HEK293 (cell line): ENCODE results near the gene FSCN2.

Experiments
- BCL6B ChIP-seq: fragments of 450-650 bp; formaldehyde crosslinking; IDR thresholded peaks from 2 replicates; pipeline ENCODE4 v1.5.1; 2017; ENCODE audit warnings: missing biosample characterization, missing genetic modification characterization
- FEZF1 ChIP-seq: fragments of 450-650 bp; formaldehyde crosslinking; IDR thresholded peaks from 2 replicates; pipeline ENCODE4 v1.5.1; 2016; ENCODE audit warnings: missing biosample characterization, missing genetic modification characterization
- GFI1B ChIP-seq: fragments of 450-650 bp; formaldehyde crosslinking; IDR thresholded peaks from 2 replicates; pipeline ENCODE4 v1.5.1; 2016; ENCODE audit warnings: missing biosample characterization, missing genetic modification characterization
- HIC1 ChIP-seq: fragments of 450-650 bp; formaldehyde crosslinking; IDR thresholded peaks from 2 replicates; pipeline ENCODE4 v1.5.1; 2016; ENCODE audit warnings: missing biosample characterization, missing genetic modification characterization
- KLF10 ChIP-seq: fragments of 450-650 bp; IDR thresholded peaks from 2 replicates; pipeline ENCODE4 v1.5.1; 2018; ENCODE audit warnings: missing biosample characterization, mild to moderate bottlenecking, missing genetic modification characterization
- KLF8 ChIP-seq: fragments of 450-650 bp; formaldehyde crosslinking; IDR thresholded peaks from 2 replicates; pipeline ENCODE4 v1.5.1; 2016; ENCODE audit warnings: missing biosample characterization, missing genetic modification characterization
- PBX3 ChIP-seq: sonication (generic); formaldehyde crosslinking; IDR thresholded peaks from 2 replicates; pipeline ENCODE4 v1.8.1; 2022; ENCODE audit warnings: mild to moderate bottlenecking, moderate library complexity, missing genetic modification reagents
- SCRT2 ChIP-seq: fragments of 450-650 bp; formaldehyde crosslinking; IDR thresholded peaks from 2 replicates; pipeline ENCODE4 v1.5.1; 2016; ENCODE audit warnings: missing biosample characterization, missing genetic modification characterization
- ZEB2 ChIP-seq: fragments of 450-650 bp; formaldehyde crosslinking; IDR thresholded peaks from 2 replicates; pipeline ENCODE4 v1.5.1; 2016; ENCODE audit warnings: missing biosample characterization, missing genetic modification characterization
- ZNF146 ChIP-seq: fragments of 450-650 bp; formaldehyde crosslinking; IDR thresholded peaks from 2 replicates; pipeline ENCODE4 v1.5.1; 2016; ENCODE audit warnings: missing biosample characterization, missing genetic modification characterization
- ZNF175 ChIP-seq: fragments of 450-650 bp; formaldehyde crosslinking; IDR thresholded peaks from 2 replicates; pipeline ENCODE4 v1.5.1; 2016; ENCODE audit warnings: missing biosample characterization, missing genetic modification characterization
- ZNF211 ChIP-seq: fragments of 450-650 bp; formaldehyde crosslinking; IDR thresholded peaks from 2 replicates; pipeline ENCODE4 v1.5.1; 2016; ENCODE audit warnings: low read depth, missing biosample characterization, missing genetic modification characterization
- ZNF292 ChIP-seq: fragments of 450-650 bp; formaldehyde crosslinking; IDR thresholded peaks from 2 replicates; pipeline ENCODE4 v1.5.1; 2016; ENCODE audit warnings: low read depth, missing biosample characterization, missing genetic modification characterization, borderline replicate concordance
- ZNF473 ChIP-seq: fragments of 450-650 bp; formaldehyde crosslinking; IDR thresholded peaks from 2 replicates; pipeline ENCODE4 v1.5.1; 2017; ENCODE audit warnings: missing biosample characterization, missing genetic modification characterization
- ZNF514 ChIP-seq: fragments of 450-650 bp; formaldehyde crosslinking; IDR thresholded peaks from 2 replicates; pipeline ENCODE4 v1.5.1; 2016; ENCODE audit warnings: missing biosample characterization, missing genetic modification characterization
- ZNF518A ChIP-seq: fragments of 450-650 bp; formaldehyde crosslinking; conservative IDR thresholded peaks from 2 replicates; pipeline ENCODE4 v1.5.1; 2016; ENCODE audit warnings: low read depth, missing biosample characterization, missing genetic modification characterization
- ZNF558 ChIP-seq: fragments of 450-650 bp; formaldehyde crosslinking; IDR thresholded peaks from 2 replicates; pipeline ENCODE4 v1.5.1; 2016; ENCODE audit warnings: missing biosample characterization, missing genetic modification characterization
- ZNF692 ChIP-seq: fragments of 450-650 bp; formaldehyde crosslinking; IDR thresholded peaks from 2 replicates; pipeline ENCODE4 v1.5.1; 2016; ENCODE audit warnings: missing biosample characterization, missing genetic modification characterization
- ZSCAN23 ChIP-seq: fragments of 450-650 bp; formaldehyde crosslinking; IDR thresholded peaks from 2 replicates; pipeline ENCODE4 v1.5.1; 2016; ENCODE audit warnings: missing biosample characterization, missing genetic modification characterization
- ZSCAN30 ChIP-seq: fragments of 450-650 bp; IDR thresholded peaks from 2 replicates; pipeline ENCODE4 v1.5.1; 2018; ENCODE audit warnings: missing biosample characterization, mild to moderate bottlenecking, missing genetic modification characterization, moderate library complexity
- TF ChIP-seq, protein P1 (sequence below): fragments of 450-650 bp; formaldehyde crosslinking; IDR thresholded peaks from 2 replicates; pipeline ENCODE4 v1.5.1; 2016; ENCODE audit warnings: missing biosample characterization, missing genetic modification characterization
- TF ChIP-seq, protein P2 (sequence below): IDR thresholded peaks from 2 replicates; pipeline ENCODE4 v1.6.1; 2011; ENCODE audit warnings: mild to moderate bottlenecking, low read depth, low read length, borderline replicate concordance

Gene FSCN2

GRCh38 chr17:81583589-81584342 lies 55.6 kb downstream of the FSCN2 start (continued):
- TF ChIP-seq PBX3 (CRISPR knock-in tag) (no peak), ZNF518A (tag by site-specific recombination) (0 out of 2 replicates have a peak, but pooled peaks have one; percentile 24), ZNF146 (tag by site-specific recombination) (peak; percentile 39; the same call in 1 of the 2 replicates), KLF8 (tag by site-specific recombination) (peak; percentile 97), KLF10 (tag by site-specific recombination) (peak; percentile 86), FEZF1 (tag by site-specific recombination) (peak; percentile 97), SCRT2 (tag by site-specific recombination) (peak; percentile 48; the same call in 1 of the 2 replicates), ZNF558 (tag by site-specific recombination) (no peak), ZNF292 (tag by site-specific recombination) (no peak), ZNF175 (tag by site-specific recombination) (no peak), ZSCAN23 (peak; percentile 97), BCL6B (tag by site-specific recombination) (peak; percentile 99), ZNF692 (no peak; the same call in 1 of the 2 replicates), ZEB2 (peak; percentile 89), ZNF211 (tag by site-specific recombination) (no peak), GFI1B (tag by site-specific recombination) (peak; percentile 95), ZNF473 (tag by site-specific recombination) (no peak), ZSCAN30 (tag by site-specific recombination) (peak; percentile 79; the same call in 1 of the 2 replicates), HIC1 (tag by site-specific recombination) (peak; percentile 88), ZNF514 (tag by site-specific recombination) (no peak)
- TF ChIP-seq, protein P1, sequence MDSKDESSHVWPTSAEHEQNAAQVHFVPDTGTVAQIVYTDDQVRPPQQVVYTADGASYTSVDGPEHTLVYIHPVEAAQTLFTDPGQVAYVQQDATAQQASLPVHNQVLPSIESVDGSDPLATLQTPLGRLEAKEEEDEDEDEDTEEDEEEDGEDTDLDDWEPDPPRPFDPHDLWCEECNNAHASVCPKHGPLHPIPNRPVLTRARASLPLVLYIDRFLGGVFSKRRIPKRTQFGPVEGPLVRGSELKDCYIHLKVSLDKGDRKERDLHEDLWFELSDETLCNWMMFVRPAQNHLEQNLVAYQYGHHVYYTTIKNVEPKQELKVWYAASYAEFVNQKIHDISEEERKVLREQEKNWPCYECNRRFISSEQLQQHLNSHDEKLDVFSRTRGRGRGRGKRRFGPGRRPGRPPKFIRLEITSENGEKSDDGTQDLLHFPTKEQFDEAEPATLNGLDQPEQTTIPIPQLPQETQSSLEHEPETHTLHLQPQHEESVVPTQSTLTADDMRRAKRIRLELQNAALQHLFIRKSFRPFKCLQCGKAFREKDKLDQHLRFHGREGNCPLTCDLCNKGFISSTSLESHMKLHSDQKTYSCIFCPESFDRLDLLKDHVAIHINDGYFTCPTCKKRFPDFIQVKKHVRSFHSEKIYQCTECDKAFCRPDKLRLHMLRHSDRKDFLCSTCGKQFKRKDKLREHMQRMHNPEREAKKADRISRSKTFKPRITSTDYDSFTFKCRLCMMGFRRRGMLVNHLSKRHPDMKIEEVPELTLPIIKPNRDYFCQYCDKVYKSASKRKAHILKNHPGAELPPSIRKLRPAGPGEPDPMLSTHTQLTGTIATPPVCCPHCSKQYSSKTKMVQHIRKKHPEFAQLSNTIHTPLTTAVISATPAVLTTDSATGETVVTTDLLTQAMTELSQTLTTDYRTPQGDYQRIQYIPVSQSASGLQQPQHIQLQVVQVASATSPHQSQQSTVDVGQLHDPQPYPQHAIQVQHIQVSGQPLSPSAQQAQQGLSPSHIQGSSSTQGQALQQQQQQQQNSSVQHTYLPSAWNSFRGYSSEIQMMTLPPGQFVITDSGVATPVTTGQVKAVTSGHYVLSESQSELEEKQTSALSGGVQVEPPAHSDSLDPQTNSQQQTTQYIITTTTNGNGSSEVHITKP (tag by site-specific recombination) = peak; percentile 40; the same call in 1 of the 2 replicates
- TF ChIP-seq, protein P2, sequence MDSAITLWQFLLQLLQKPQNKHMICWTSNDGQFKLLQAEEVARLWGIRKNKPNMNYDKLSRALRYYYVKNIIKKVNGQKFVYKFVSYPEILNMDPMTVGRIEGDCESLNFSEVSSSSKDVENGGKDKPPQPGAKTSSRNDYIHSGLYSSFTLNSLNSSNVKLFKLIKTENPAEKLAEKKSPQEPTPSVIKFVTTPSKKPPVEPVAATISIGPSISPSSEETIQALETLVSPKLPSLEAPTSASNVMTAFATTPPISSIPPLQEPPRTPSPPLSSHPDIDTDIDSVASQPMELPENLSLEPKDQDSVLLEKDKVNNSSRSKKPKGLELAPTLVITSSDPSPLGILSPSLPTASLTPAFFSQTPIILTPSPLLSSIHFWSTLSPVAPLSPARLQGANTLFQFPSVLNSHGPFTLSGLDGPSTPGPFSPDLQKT = no peak
